ENCODE data around the gene FAM9B. TPM values are rescaled to one million over a fixed set of nuclear protein-coding genes. Genes with fewer than 3 reads are reported as not detected.

The FAM9B gene
- not detected for total RNA-seq

- Mint-ChIP-seq H3K27ac (no peak within 1 kb of the TSS), H3K36me3 (peaks cover 2% of the 10 kb centered on the region), H3K4me1 (peaks cover 2% of the 10 kb centered on the region), H3K27me3 (no peaks in the 10 kb centered on the region), H3K9me3 (peaks cover 2% of the 10 kb centered on the region), H3K4me3 (no peak within 1 kb of the TSS)
- no peak for DNase-seq
Measured at GRCh38 chrX:9033989-9034388, at the start of gene FAM9B. FAM9B (minus strand) TSS chrX:9034127; CDS start chrX:9032986, 1,141 bp downstream.

GRCh38 chrX:9081271-9081670 is 47.3 kb upstream of the FAM9B start:
- H3K4me1 Mint-ChIP-seq, result no peaks in the 10 kb centered on the region
- DNase-seq, result no peak
- H3K27me3 Mint-ChIP-seq, result no peaks in the 10 kb centered on the region
- peaks cover 7% of the 10 kb centered on the region for H3K9me3 Mint-ChIP-seq
- no peaks in the 10 kb centered on the region for H3K36me3 Mint-ChIP-seq
- H3K4me3 Mint-ChIP-seq, result no peak overlapping the region
- H3K27ac Mint-ChIP-seq, result no peak overlapping the region

- H3K27ac Mint-ChIP-seq, result no peak overlapping the region
- H3K4me3 Mint-ChIP-seq, result no peak overlapping the region
- H3K36me3 Mint-ChIP-seq, result no peaks in the 10 kb centered on the region
- H3K9me3 Mint-ChIP-seq, result peaks cover under 1% of the 10 kb centered on the region
- no peaks in the 10 kb centered on the region for H3K4me1 Mint-ChIP-seq
- no peaks in the 10 kb centered on the region for H3K27me3 Mint-ChIP-seq
- DNase-seq, result no peak
Measured at GRCh38 chrX:9074326-9074725, 40.4 kb upstream of the FAM9B start.

GRCh38 chrX:9072281-9072680 is 38.4 kb upstream of the FAM9B start:
- Mint-ChIP-seq H3K9me3 (no peaks in the 10 kb centered on the region), H3K27me3 (no peaks in the 10 kb centered on the region), H3K4me1 (no peaks in the 10 kb centered on the region), H3K36me3 (no peaks in the 10 kb centered on the region), H3K27ac (no peak overlapping the region), H3K4me3 (no peak overlapping the region)
- no peak for DNase-seq

GRCh38 chrX:9071031-9071650 is 37.2 kb upstream of the FAM9B start:
- no peak for DNase-seq
- Mint-ChIP-seq H3K27ac (no peak overlapping the region), H3K9me3 (no peaks in the 10 kb centered on the region), H3K36me3 (no peaks in the 10 kb centered on the region), H3K4me3 (no peak overlapping the region), H3K4me1 (no peaks in the 10 kb centered on the region), H3K27me3 (no peaks in the 10 kb centered on the region)

GRCh38 chrX:9069573-9069972 is 35.6 kb upstream of the FAM9B start:
- no peaks in the 10 kb centered on the region for H3K4me1 Mint-ChIP-seq
- no peaks in the 10 kb centered on the region for H3K27me3 Mint-ChIP-seq
- DNase-seq, result no peak
- H3K27ac Mint-ChIP-seq, result no peak overlapping the region
- no peaks in the 10 kb centered on the region for H3K36me3 Mint-ChIP-seq
- peaks cover 4% of the 10 kb centered on the region for H3K9me3 Mint-ChIP-seq
- no peak overlapping the region for H3K4me3 Mint-ChIP-seq

GRCh38 chrX:9064694-9065093 is 30.8 kb upstream of the FAM9B start:
- Mint-ChIP-seq H3K9me3 (peaks cover 4% of the 10 kb centered on the region), H3K27ac (no peak overlapping the region), H3K36me3 (no peaks in the 10 kb centered on the region), H3K4me3 (no peak overlapping the region), H3K4me1 (no peaks in the 10 kb centered on the region), H3K27me3 (no peaks in the 10 kb centered on the region)
- DNase-seq, result no peak

GRCh38 chrX:9062641-9063040 is 28.7 kb upstream of the FAM9B start:
- H3K27ac Mint-ChIP-seq, result no peak overlapping the region
- DNase-seq, result no peak
- H3K36me3 Mint-ChIP-seq, result no peaks in the 10 kb centered on the region
- H3K27me3 Mint-ChIP-seq, result no peaks in the 10 kb centered on the region
- H3K4me1 Mint-ChIP-seq, result no peaks in the 10 kb centered on the region
- H3K9me3 Mint-ChIP-seq, result peaks cover 4% of the 10 kb centered on the region
- no peak overlapping the region for H3K4me3 Mint-ChIP-seq

GRCh38 chrX:9055354-9055753 is 21.4 kb upstream of the FAM9B start:
- no peaks in the 10 kb centered on the region for H3K9me3 Mint-ChIP-seq
- H3K27ac Mint-ChIP-seq, result no peak overlapping the region
- H3K4me1 Mint-ChIP-seq, result peaks cover 5% of the 10 kb centered on the region
- no peaks in the 10 kb centered on the region for H3K36me3 Mint-ChIP-seq
- peaks cover 4% of the 10 kb centered on the region for H3K27me3 Mint-ChIP-seq
- no peak for DNase-seq
- no peak overlapping the region for H3K4me3 Mint-ChIP-seq

- Mint-ChIP-seq H3K27me3 (peaks cover 4% of the 10 kb centered on the region), H3K36me3 (no peaks in the 10 kb centered on the region), H3K9me3 (no peaks in the 10 kb centered on the region), H3K4me3 (no peak overlapping the region), H3K27ac (no peak overlapping the region), H3K4me1 (peaks cover 5% of the 10 kb centered on the region)
- DNase-seq, result no peak
Measured at GRCh38 chrX:9052081-9052480, 18.2 kb upstream of the FAM9B start.

- H3K9me3 Mint-ChIP-seq, result no peaks in the 10 kb centered on the region
- peaks cover 4% of the 10 kb centered on the region for H3K27me3 Mint-ChIP-seq
- no peaks in the 10 kb centered on the region for H3K36me3 Mint-ChIP-seq
- no peak overlapping the region for H3K4me3 Mint-ChIP-seq
- DNase-seq, result no peak
- H3K27ac Mint-ChIP-seq, result no peak overlapping the region
- H3K4me1 Mint-ChIP-seq, result peaks cover under 1% of the 10 kb centered on the region
Measured at GRCh38 chrX:9050331-9050730, 16.4 kb upstream of the FAM9B start.

GRCh38 chrX:9048801-9049200 is 14.9 kb upstream of the FAM9B start:
- H3K9me3 Mint-ChIP-seq, result no peaks in the 10 kb centered on the region
- no peak overlapping the region for H3K4me3 Mint-ChIP-seq
- DNase-seq, result no peak
- no peaks in the 10 kb centered on the region for H3K36me3 Mint-ChIP-seq
- no peak overlapping the region for H3K27ac Mint-ChIP-seq
- peaks cover 4% of the 10 kb centered on the region for H3K27me3 Mint-ChIP-seq
- H3K4me1 Mint-ChIP-seq, result no peaks in the 10 kb centered on the region

- no peaks in the 10 kb centered on the region for H3K27me3 Mint-ChIP-seq
- H3K9me3 Mint-ChIP-seq, result peaks cover 4% of the 10 kb centered on the region
- no peak for DNase-seq
- peaks cover 2% of the 10 kb centered on the region for H3K36me3 Mint-ChIP-seq
- H3K4me1 Mint-ChIP-seq, result peaks cover 2% of the 10 kb centered on the region
- H3K4me3 Mint-ChIP-seq, result no peak overlapping the region
- H3K27ac Mint-ChIP-seq, result no peak overlapping the region
Measured at GRCh38 chrX:9038244-9038643, 4.3 kb upstream of the FAM9B start.

- peaks cover 2% of the 10 kb centered on the region for H3K4me1 Mint-ChIP-seq
- H3K9me3 Mint-ChIP-seq, result peaks cover 4% of the 10 kb centered on the region
- H3K4me3 Mint-ChIP-seq, result no peak overlapping the region
- no peak for DNase-seq
- H3K27ac Mint-ChIP-seq, result peak overlapping the region; percentile 40
- H3K36me3 Mint-ChIP-seq, result peaks cover 2% of the 10 kb centered on the region
- no peaks in the 10 kb centered on the region for H3K27me3 Mint-ChIP-seq
Measured at GRCh38 chrX:9037296-9037695, 3.4 kb upstream of the FAM9B start.

- no peak for DNase-seq
- no peak overlapping the region for H3K4me3 Mint-ChIP-seq
- peaks cover 2% of the 10 kb centered on the region for H3K36me3 Mint-ChIP-seq
- peaks cover 2% of the 10 kb centered on the region for H3K9me3 Mint-ChIP-seq
- H3K27ac Mint-ChIP-seq, result no peak overlapping the region
- no peaks in the 10 kb centered on the region for H3K27me3 Mint-ChIP-seq
- H3K4me1 Mint-ChIP-seq, result peaks cover 2% of the 10 kb centered on the region
Measured at GRCh38 chrX:9033586-9033985, 341 bp downstream of the FAM9B start.

GRCh38 chrX:9033179-9033578 is 748 bp downstream of the FAM9B start:
- H3K9me3 Mint-ChIP-seq, result peaks cover 2% of the 10 kb centered on the region
- no peaks in the 10 kb centered on the region for H3K27me3 Mint-ChIP-seq
- H3K36me3 Mint-ChIP-seq, result peaks cover 2% of the 10 kb centered on the region
- no peak for DNase-seq
- peaks cover 2% of the 10 kb centered on the region for H3K4me1 Mint-ChIP-seq
- H3K4me3 Mint-ChIP-seq, result no peak overlapping the region
- no peak overlapping the region for H3K27ac Mint-ChIP-seq
